ENCODE results near the gene NEK5.

GRCh38 chr13:52096748-52097147, 32.1 kb downstream of the NEK5 start:
- TF ChIP-seq CTCF (IDR thresholded peaks at IDR 0.05; ENCODE audit: control extremely low read depth in 1 of 3, insufficient read depth in 1 of 3, low read depth in 1 of 3, low read length in 3 of 3), result no peak
- TF ChIP-seq TEAD4 (IDR thresholded peaks at IDR 0.05; ENCODE audit: low read depth, low read length), result no peak
- no peak for TF ChIP-seq TAF1 (IDR thresholded peaks at IDR 0.05; ENCODE audit: low read depth, low read length)
- TF ChIP-seq POLR2A (IDR thresholded peaks at IDR 0.05; ENCODE audit: control extremely low read depth in 1 of 2, low read depth in 2 of 2, low read length in 2 of 2), result no peak
- no peak for TF ChIP-seq CHD2 (IDR thresholded peaks at IDR 0.05; ENCODE audit: low read length)
- TF ChIP-seq SIN3A (conservative IDR thresholded peaks at IDR 0.05 in 1 of 2, IDR thresholded peaks at IDR 0.05 in 1 of 2; ENCODE audit: low read depth in 1 of 2, low read length in 2 of 2), result no peak
- TF ChIP-seq GTF2F1 (IDR thresholded peaks at IDR 0.05; ENCODE audit: borderline replicate concordance, low read depth, low read length), result no peak
- TF ChIP-seq RAD21 (IDR thresholded peaks at IDR 0.05 in 1 of 2, conservative IDR thresholded peaks at IDR 0.05 in 1 of 2; ENCODE audit: low read depth in 2 of 2, low read length in 2 of 2), result no peak
- TF ChIP-seq EZH2 (IDR thresholded peaks at IDR 0.05; ENCODE audit: low read depth, low read length, severe bottlenecking), result no peak
- no peak for TF ChIP-seq E2F6 (IDR thresholded peaks at IDR 0.05)
- TF ChIP-seq BRCA1 (IDR thresholded peaks at IDR 0.05; ENCODE audit: low read depth, low read length), result no peak

Measured in H1 (cell line).